Measurements from ENCODE around the gene ISG15. TPM values are rescaled to one million over a fixed set of nuclear protein-coding genes. Genes with fewer than 3 reads are reported as not detected.

ISG15 gene
- total and polyA plus RNA-seq, 2 of the 13 experiments (the other 11 are each of a cell fraction or from before 2014, with no cell fraction given) = 42.1 to 54.9 TPM

GRCh38 chr1:966135-966703, 47.1 kb upstream of the ISG15 start, which contains the start of gene PLEKHN1 (continued):
- TF ChIP-seq AHDC1 (CRISPR knock-in tag; IDR thresholded peaks at IDR 0.05; ENCODE audit: borderline replicate concordance) = no peak
- TF ChIP-seq PHF20 (CRISPR knock-in tag; IDR thresholded peaks at IDR 0.05) = 0 out of 2 replicates have a peak, but pooled peaks have one; percentile 4
- no peak for TF ChIP-seq GABPA (IDR thresholded peaks at IDR 0.05; ENCODE audit: low read depth, low read length)
- no peak for TF ChIP-seq GABPA (CRISPR knock-in tag; IDR thresholded peaks at IDR 0.05; ENCODE audit: low read depth)
- TF ChIP-seq ZNF33B (CRISPR knock-in tag; IDR thresholded peaks at IDR 0.05) = peak; percentile 66; the same call in 1 of the 2 replicates
- peak; percentile 64 for TF ChIP-seq ZFY (CRISPR knock-in tag; IDR thresholded peaks at IDR 0.05)
- TF ChIP-seq HOXA9 (CRISPR knock-in tag; IDR thresholded peaks at IDR 0.05; ENCODE audit: borderline replicate concordance) = no peak
- TF ChIP-seq ZBTB40 (IDR thresholded peaks at IDR 0.05) = no peak
- TF ChIP-seq ZBTB40 (CRISPR knock-in tag; IDR thresholded peaks at IDR 0.05) = no peak
- TF ChIP-seq ZNF724P (CRISPR knock-in tag; IDR thresholded peaks at IDR 0.05; ENCODE audit: borderline replicate concordance) = 0 out of 2 replicates have a peak, but pooled peaks have one; percentile 21
- no peak for TF ChIP-seq FIP1L1 (IDR thresholded peaks at IDR 0.05; ENCODE audit: borderline replicate concordance, insufficient read depth, low read depth, low read length)
- no peak for TF ChIP-seq KMT2A (CRISPR knock-in tag; IDR thresholded peaks at IDR 0.05)

All from HepG2 (cell line).